ENCODE data around the gene SIN3A.

GRCh38 chr15:75328493-75329314 is 122.8 kb downstream of the SIN3A start:
- TF ChIP-seq CTCF (IDR thresholded peaks at IDR 0.05; ENCODE audit: insufficient read depth, low read length, poor library complexity, severe bottlenecking) (no peak), EZH2phosphoT487 (conservative IDR thresholded peaks at IDR 0.05; ENCODE audit: low read length) (no peak)
